NCI-H2171 (cell line): Measurements from ENCODE around the gene FAM98C.

Source experiments
- DNase-seq: peaks from one replicate; lab custom pipeline; 2025; lab: John Stamatoyannopoulos, UW

Gene FAM98C

DNA sequence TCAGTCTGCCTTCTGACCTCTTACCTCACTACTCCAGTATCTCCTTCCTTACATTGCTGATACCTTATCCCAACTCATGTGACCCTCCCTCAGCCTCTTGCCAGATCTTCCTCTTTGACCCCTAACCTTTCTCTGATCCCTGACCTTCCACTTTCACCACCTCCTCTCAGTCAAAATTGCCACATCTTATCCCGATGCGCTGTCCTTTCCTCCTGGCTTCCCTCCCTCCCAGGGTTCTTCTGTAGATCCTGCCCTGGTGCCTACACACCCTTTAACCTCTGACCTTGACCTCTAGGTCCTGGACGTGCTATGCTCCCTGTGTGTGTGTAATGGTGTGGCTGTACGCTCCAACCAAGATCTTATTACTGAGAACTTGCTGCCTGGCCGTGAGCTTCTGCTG, 54.3 kb downstream of the FAM98C start:
- no peak for DNase-seq

DNA sequence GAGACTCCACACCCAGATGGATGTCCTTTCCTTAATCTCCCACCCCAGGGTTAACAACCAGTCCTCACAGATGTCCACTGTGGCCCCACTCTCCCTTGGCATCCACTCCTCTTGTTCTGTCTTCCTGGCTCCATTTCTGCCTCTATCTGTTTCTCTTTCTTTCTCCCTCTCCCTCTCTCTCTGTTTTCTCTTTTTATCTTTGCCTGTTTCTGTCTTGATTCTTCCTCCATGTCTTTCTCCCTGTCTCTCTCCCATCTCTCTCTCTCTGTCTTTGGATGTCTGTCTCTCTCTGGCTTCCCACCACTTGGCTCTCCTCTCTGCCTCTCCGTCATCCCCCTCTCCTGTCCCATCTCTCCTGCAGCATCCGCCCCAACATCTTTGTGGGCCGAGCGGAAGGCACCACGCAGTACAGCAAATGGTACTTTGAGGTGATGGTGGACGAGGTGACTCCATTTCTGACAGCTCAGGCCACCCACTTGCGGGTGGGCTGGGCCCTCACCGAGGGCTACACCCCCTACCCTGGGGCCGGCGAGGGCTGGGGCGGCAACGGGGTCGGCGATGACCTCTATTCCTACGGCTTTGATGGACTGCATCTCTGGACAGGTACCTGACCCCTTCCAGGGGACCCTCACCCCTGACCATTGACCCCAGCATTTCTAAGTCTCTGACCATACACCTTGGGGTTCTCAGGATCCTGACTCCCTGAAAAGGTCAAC, 55.0 kb downstream of the FAM98C start:
- no peak for DNase-seq
